Stimulated activated CD8-positive, alpha-beta memory T cell treated with anti-CD3 and anti-CD28 coated beads, Interleukin-15, amount 100 ng/mL, for 4 hours (primary cell): ENCODE data around the gene MAPK7.

Experiments
- DNase-seq, 2 donors: peaks; one replicate each; pipeline ENCODE4 v3.0.0-alpha.2; 2020; ENCODE audit warnings: low read depth in 2 of 2

Gene MAPK7

GRCh38 chr17:19380481-19381301 is 2.4 kb downstream of the MAPK7 start:
- DNase-seq: no peak

- DNase-seq: no peak
Measured at GRCh38 chr17:19381361-19381740, 3.1 kb downstream of the MAPK7 start.

GRCh38 chr17:19381741-19382444 is 3.6 kb downstream of the MAPK7 start:
- DNase-seq: no peak

- DNase-seq: no peak
Measured at GRCh38 chr17:19382531-19383444, 4.5 kb downstream of the MAPK7 start.

GRCh38 chr17:19383681-19384470 is 5.6 kb downstream of the MAPK7 start:
- no peak for DNase-seq

GRCh38 chr17:19384723-19385391 is 6.6 kb downstream of the MAPK7 start:
- DNase-seq: no peak

GRCh38 chr17:19385521-19385983 is 7.3 kb downstream of the MAPK7 start:
- no peak for DNase-seq

- no peak for DNase-seq
Measured at GRCh38 chr17:19386051-19386929, 8.0 kb downstream of the MAPK7 start.

- no peak for DNase-seq
Measured at GRCh38 chr17:19386974-19387920, 8.9 kb downstream of the MAPK7 start, which contains the start of gene MFAP4. Gene MFAP4, minus strand, starts transcription at chr17:19387190. Its CDS starts 35 bp downstream, at chr17:19387155.

GRCh38 chr17:19387921-19388521 is 9.7 kb downstream of the MAPK7 start:
- DNase-seq: no peak

GRCh38 chr17:19388791-19389785 is 10.8 kb downstream of the MAPK7 start:
- no peak for DNase-seq

GRCh38 chr17:19390951-19391350 is 12.7 kb downstream of the MAPK7 start:
- no peak for DNase-seq

GRCh38 chr17:19391432-19391831 is 13.1 kb downstream of the MAPK7 start:
- no peak for DNase-seq

- DNase-seq: no peak
Measured at GRCh38 chr17:19392303-19392702, 14.0 kb downstream of the MAPK7 start.

- DNase-seq: no peak
Measured at GRCh38 chr17:19397556-19398041, 19.3 kb downstream of the MAPK7 start.
